ENCODE data around the gene TRIM43B.

DNA sequence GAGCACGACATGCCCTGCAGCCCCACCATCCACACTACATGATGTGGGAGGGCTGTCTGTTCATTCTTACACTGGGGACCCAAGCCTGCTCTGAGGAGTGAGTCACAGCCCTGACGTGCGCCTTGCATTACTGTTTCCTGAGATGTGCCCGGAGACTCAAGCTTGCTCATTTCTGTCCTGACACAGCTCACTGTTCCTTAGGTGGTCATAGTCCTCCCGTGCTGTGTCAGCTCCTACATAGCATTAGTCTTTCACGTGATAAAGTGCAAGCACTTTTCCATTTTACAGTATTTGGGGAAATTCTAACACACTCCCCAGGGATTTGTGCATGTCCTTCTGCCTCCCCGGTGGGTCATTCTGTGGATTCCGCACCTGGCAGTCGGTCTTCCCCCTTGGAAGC, 46.2 kb upstream of the TRIM43B start:
- TF ChIP-seq ISL1 (CRISPR knock-in tag; IDR thresholded peaks at IDR 0.05): no peak
- no peak for TF ChIP-seq CSDC2 (CRISPR knock-in tag; IDR thresholded peaks at IDR 0.05)
- TF ChIP-seq ZNF8 (CRISPR knock-in tag; IDR thresholded peaks at IDR 0.05): no peak
- TF ChIP-seq, protein P1, sequence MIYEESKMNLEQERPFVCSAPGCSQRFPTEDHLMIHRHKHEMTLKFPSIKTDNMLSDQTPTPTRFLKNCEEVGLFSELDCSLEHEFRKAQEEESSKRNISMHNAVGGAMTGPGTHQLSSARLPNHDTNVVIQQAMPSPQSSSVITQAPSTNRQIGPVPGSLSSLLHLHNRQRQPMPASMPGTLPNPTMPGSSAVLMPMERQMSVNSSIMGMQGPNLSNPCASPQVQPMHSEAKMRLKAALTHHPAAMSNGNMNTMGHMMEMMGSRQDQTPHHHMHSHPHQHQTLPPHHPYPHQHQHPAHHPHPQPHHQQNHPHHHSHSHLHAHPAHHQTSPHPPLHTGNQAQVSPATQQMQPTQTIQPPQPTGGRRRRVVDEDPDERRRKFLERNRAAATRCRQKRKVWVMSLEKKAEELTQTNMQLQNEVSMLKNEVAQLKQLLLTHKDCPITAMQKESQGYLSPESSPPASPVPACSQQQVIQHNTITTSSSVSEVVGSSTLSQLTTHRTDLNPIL (CRISPR knock-in tag; IDR thresholded peaks at IDR 0.05; ENCODE audit: low read depth): no peak
- TF ChIP-seq GLIS3 (CRISPR knock-in tag; IDR thresholded peaks at IDR 0.05): no peak
- TF ChIP-seq SNAI2 (CRISPR knock-in tag; IDR thresholded peaks at IDR 0.05): no peak
- no peak for TF ChIP-seq RARB (CRISPR knock-in tag; IDR thresholded peaks at IDR 0.05)
- TF ChIP-seq ARNTL (CRISPR knock-in tag; IDR thresholded peaks at IDR 0.05; ENCODE audit: borderline replicate concordance, low read depth): no peak
